ENCODE data around the gene GRPEL1. TPM values are rescaled to one million over a fixed set of nuclear protein-coding genes. Genes with fewer than 3 reads are reported as not detected.
A peak's percentile ranks its signal among the peaks of the same experiment; 100 is the strongest.

Gene GRPEL1
- total and polyA plus RNA-seq, 3 experiments from 2014 or later = 54.8 to 94.5 (median 94.0) TPM

DNA sequence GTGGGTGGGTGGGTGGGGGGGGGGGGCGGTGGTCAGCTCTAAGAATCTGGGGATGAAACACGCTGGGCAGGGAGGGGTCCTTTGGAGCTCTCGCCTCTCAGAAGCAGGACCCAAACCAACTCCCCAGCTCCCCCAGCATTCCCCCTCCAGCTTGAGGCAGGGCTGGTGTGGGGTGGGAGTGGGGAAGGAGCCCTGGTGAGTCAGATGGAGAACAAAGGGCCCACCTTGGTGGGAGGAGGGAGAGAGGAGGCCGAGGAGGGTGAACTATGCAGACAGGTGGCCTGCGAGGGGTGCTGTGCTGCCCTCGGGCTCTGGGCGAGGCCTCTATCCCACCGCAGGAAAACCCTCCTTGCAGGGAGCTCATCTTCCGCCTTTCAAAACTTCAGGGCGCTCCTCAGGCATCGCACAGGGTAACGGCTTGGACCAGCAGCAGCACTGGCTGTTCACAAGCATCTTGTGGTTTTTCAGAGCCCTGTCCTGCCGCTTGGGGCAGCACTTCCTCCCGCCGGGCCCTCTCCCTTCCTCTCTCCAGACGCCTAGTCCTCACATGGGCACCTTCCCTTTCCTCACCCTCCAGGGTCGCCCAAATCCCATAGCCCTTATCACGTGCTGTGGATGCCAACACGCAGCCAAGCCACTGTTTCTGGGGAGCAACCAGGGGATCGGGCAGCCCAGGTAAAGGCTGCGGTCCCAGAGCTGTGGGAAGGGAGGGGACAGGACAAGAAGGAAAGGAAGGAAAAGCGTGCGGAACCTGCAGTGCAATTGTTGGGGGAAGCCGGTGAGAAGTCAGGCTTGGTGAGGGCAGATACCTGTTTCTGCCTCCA, 34.0 kb upstream of the GRPEL1 start:
- Mint-ChIP-seq H3K36me3 (peaks cover 0 to 2% (median 0%) of the 10 kb centered on the region in 3 donors), H3K27me3 (peaks cover 2 to 7% of the 10 kb centered on the region in 2 donors), H3K4me3 (peak overlapping the region; percentile 86 to 97 (median 92)), H3K4me1 (peaks cover 13 to 25% (median 21%) of the 10 kb centered on the region in 3 donors), H3K27ac (peak overlapping the region in 6 of 8 donors; percentile 23 to 92 (median 69)), H3K9me3 (no peaks in the 10 kb centered on the region)
- no peak overlapping the region for H3K27ac ChIP-seq (ENCODE audit: low read depth, low read length)
- no peaks in the 10 kb centered on the region for H3K27me3 ChIP-seq (ENCODE audit: insufficient read depth, low read length, poor library complexity, severe bottlenecking)
- no peaks in the 10 kb centered on the region for H3K36me3 ChIP-seq (ENCODE audit: insufficient read depth, low read length)
- CTCF ChIA-PET = interaction anchor here (0.6 to 1.4 kb wide), 7 partner anchors 14 to 228 kb away, joined by 3 to 5 read pairs (median 4); partner anchors contain the start of gene GRPEL1
- H3K4me3 ChIP-seq (ENCODE audit: low read length) = peak overlapping the region; percentile 60
- POLR2A ChIA-PET = interaction anchor here (0.7 to 1.5 kb wide), 2 partner anchors 34 to 202 kb away, joined by 3 to 4 read pairs; partner anchors contain the start of gene GRPEL1
- peak in 4 of 5 donors; percentile 18 to 62 (median 36) for DNase-seq
- H3K4me1 ChIP-seq (ENCODE audit: insufficient read depth, low read length) = peaks cover 18% of the 10 kb centered on the region
- no peaks in the 10 kb centered on the region for H3K9me3 ChIP-seq (ENCODE audit: low read length)

- no peak overlapping the region for H3K27ac ChIP-seq (ENCODE audit: low read depth, low read length)
- no peaks in the 10 kb centered on the region for H3K9me3 ChIP-seq (ENCODE audit: low read length)
- ChIA-PET CTCF (no interaction called here), POLR2A (no interaction called here)
- Mint-ChIP-seq H3K27me3 (peaks cover 12 to 27% of the 10 kb centered on the region in 2 donors), H3K27ac (no peak overlapping the region), H3K9me3 (peaks cover 0 to 3% (median 0%) of the 10 kb centered on the region in 5 donors), H3K4me1 (peaks cover 0 to under 1% (median under 1%) of the 10 kb centered on the region in 3 donors), H3K36me3 (peaks cover 0 to 4% (median 3%) of the 10 kb centered on the region in 3 donors), H3K4me3 (no peak overlapping the region)
- DNase-seq = no peak
- no peak overlapping the region for H3K4me3 ChIP-seq (ENCODE audit: low read length)
- no peaks in the 10 kb centered on the region for H3K36me3 ChIP-seq (ENCODE audit: insufficient read depth, low read length)
- no peaks in the 10 kb centered on the region for H3K27me3 ChIP-seq (ENCODE audit: insufficient read depth, low read length, poor library complexity, severe bottlenecking)
- H3K4me1 ChIP-seq (ENCODE audit: insufficient read depth, low read length) = peaks cover 2% of the 10 kb centered on the region
Observed at GRCh38 chr4:7096236-7096635, 28.4 kb upstream of the GRPEL1 start.

GRCh38 chr4:7095611-7096155, 27.8 kb upstream of the GRPEL1 start:
- H3K4me1 ChIP-seq (ENCODE audit: insufficient read depth, low read length) = no peaks in the 10 kb centered on the region
- no peaks in the 10 kb centered on the region for H3K36me3 ChIP-seq (ENCODE audit: insufficient read depth, low read length)
- Mint-ChIP-seq H3K9me3 (peaks cover 0 to 3% (median 0%) of the 10 kb centered on the region in 5 donors), H3K27ac (no peak overlapping the region), H3K4me1 (no peaks in the 10 kb centered on the region), H3K36me3 (peaks cover 0 to 4% (median 3%) of the 10 kb centered on the region in 3 donors), H3K27me3 (peaks cover 12 to 31% of the 10 kb centered on the region in 2 donors), H3K4me3 (no peak overlapping the region)
- POLR2A ChIA-PET = no interaction called here
- no peak for DNase-seq
- H3K9me3 ChIP-seq (ENCODE audit: low read length) = no peaks in the 10 kb centered on the region
- no peak overlapping the region for H3K27ac ChIP-seq (ENCODE audit: low read depth, low read length)
- H3K27me3 ChIP-seq (ENCODE audit: insufficient read depth, low read length, poor library complexity, severe bottlenecking) = no peaks in the 10 kb centered on the region
- no peak overlapping the region for H3K4me3 ChIP-seq (ENCODE audit: low read length)
- CTCF ChIA-PET = no interaction called here

GRCh38 chr4:7094916-7095315, 27.1 kb upstream of the GRPEL1 start:
- no peak for DNase-seq
- Mint-ChIP-seq H3K27me3 (peaks cover 12 to 35% of the 10 kb centered on the region in 2 donors), H3K4me1 (no peaks in the 10 kb centered on the region), H3K4me3 (no peak overlapping the region), H3K27ac (no peak overlapping the region), H3K9me3 (peaks cover 0 to 3% (median 0%) of the 10 kb centered on the region in 5 donors), H3K36me3 (peaks cover 0 to 4% (median 3%) of the 10 kb centered on the region in 3 donors)
- Histone ChIP-seq H3K4me1 (ENCODE audit: insufficient read depth, low read length) (no peaks in the 10 kb centered on the region), H3K9me3 (ENCODE audit: low read length) (no peaks in the 10 kb centered on the region), H3K27me3 (ENCODE audit: insufficient read depth, low read length, poor library complexity, severe bottlenecking) (no peaks in the 10 kb centered on the region), H3K36me3 (ENCODE audit: insufficient read depth, low read length) (no peaks in the 10 kb centered on the region), H3K27ac (ENCODE audit: low read depth, low read length) (no peak overlapping the region), H3K4me3 (ENCODE audit: low read length) (no peak overlapping the region)
- ChIA-PET CTCF (interaction anchor here (1.6 kb wide), 1 partner anchor 24 kb away, joined by 5 read pairs; no protein-coding TSS in a partner anchor), POLR2A (no interaction called here)

GRCh38 chr4:7092026-7092425, 24.2 kb upstream of the GRPEL1 start:
- peaks cover 0 to 4% (median 3%) of the 10 kb centered on the region in 3 donors for H3K36me3 Mint-ChIP-seq
- no peaks in the 10 kb centered on the region for H3K4me1 Mint-ChIP-seq
- Histone ChIP-seq H3K9me3 (ENCODE audit: low read length) (no peaks in the 10 kb centered on the region), H3K4me3 (ENCODE audit: low read length) (no peak overlapping the region), H3K4me1 (ENCODE audit: insufficient read depth, low read length) (no peaks in the 10 kb centered on the region), H3K36me3 (ENCODE audit: insufficient read depth, low read length) (no peaks in the 10 kb centered on the region), H3K27ac (ENCODE audit: low read depth, low read length) (no peak overlapping the region), H3K27me3 (ENCODE audit: insufficient read depth, low read length, poor library complexity, severe bottlenecking) (no peaks in the 10 kb centered on the region)
- POLR2A ChIA-PET = no interaction called here
- no peak overlapping the region for H3K27ac Mint-ChIP-seq
- DNase-seq = no peak
- H3K4me3 Mint-ChIP-seq = no peak overlapping the region
- peaks cover 0 to 6% (median 3%) of the 10 kb centered on the region in 5 donors for H3K9me3 Mint-ChIP-seq
- peaks cover 8 to 51% of the 10 kb centered on the region in 2 donors for H3K27me3 Mint-ChIP-seq
- CTCF ChIA-PET = no interaction called here

GRCh38 chr4:7089213-7089986, 21.5 kb upstream of the GRPEL1 start:
- Mint-ChIP-seq H3K27me3 (peaks cover 12 to 69% of the 10 kb centered on the region in 2 donors), H3K4me3 (no peak overlapping the region), H3K9me3 (peaks cover 0 to 9% (median 4%) of the 10 kb centered on the region in 5 donors), H3K27ac (no peak overlapping the region), H3K4me1 (no peaks in the 10 kb centered on the region), H3K36me3 (peaks cover 0 to 9% (median 3%) of the 10 kb centered on the region in 3 donors)
- ChIA-PET CTCF (no interaction called here), POLR2A (interaction anchor here (0.7 kb wide), 1 partner anchor 47 kb away, joined by 3 read pairs; a partner anchor contains a TSS)
- Histone ChIP-seq H3K4me1 (ENCODE audit: insufficient read depth, low read length) (no peaks in the 10 kb centered on the region), H3K4me3 (ENCODE audit: low read length) (no peak overlapping the region), H3K9me3 (ENCODE audit: low read length) (no peaks in the 10 kb centered on the region), H3K27ac (ENCODE audit: low read depth, low read length) (no peak overlapping the region), H3K27me3 (ENCODE audit: insufficient read depth, low read length, poor library complexity, severe bottlenecking) (peaks cover 15% of the 10 kb centered on the region), H3K36me3 (ENCODE audit: insufficient read depth, low read length) (no peaks in the 10 kb centered on the region)
- no peak for DNase-seq

DNA sequence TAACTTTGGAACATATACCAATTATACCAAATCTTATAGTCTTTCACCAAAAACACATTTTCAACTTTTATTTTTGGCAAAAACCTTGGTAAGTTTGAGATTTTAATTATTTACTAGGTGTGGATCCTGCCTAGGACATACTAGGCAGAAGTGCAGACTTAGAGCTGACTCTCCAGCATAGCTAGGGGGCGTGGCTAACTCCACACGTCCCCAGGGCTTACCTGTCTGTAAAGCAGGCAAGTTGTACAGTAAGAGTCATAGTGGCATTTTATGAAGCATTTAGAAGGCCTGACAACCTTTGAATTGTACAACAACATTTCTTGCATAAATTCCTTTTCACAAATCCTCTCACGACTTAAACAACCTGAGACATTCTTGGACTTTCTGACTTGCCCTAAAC, 19.2 kb upstream of the GRPEL1 start:
- no peaks in the 10 kb centered on the region for H3K4me1 ChIP-seq (ENCODE audit: insufficient read depth, low read length)
- peaks cover 27% of the 10 kb centered on the region for H3K27me3 ChIP-seq (ENCODE audit: insufficient read depth, low read length, poor library complexity, severe bottlenecking)
- H3K9me3 ChIP-seq (ENCODE audit: low read length) = no peaks in the 10 kb centered on the region
- Mint-ChIP-seq H3K36me3 (peaks cover 0 to 5% (median 3%) of the 10 kb centered on the region in 3 donors), H3K4me3 (no peak overlapping the region), H3K27me3 (peaks cover 14 to 72% of the 10 kb centered on the region in 2 donors), H3K4me1 (no peaks in the 10 kb centered on the region), H3K27ac (no peak overlapping the region), H3K9me3 (peaks cover 0 to 7% (median 4%) of the 10 kb centered on the region in 5 donors)
- no peak for DNase-seq
- CTCF ChIA-PET = interaction anchor here (1.1 to 1.7 kb wide), 2 partner anchors 16 kb away, joined by 3 to 4 read pairs; no protein-coding TSS in a partner anchor
- no peaks in the 10 kb centered on the region for H3K36me3 ChIP-seq (ENCODE audit: insufficient read depth, low read length)
- H3K27ac ChIP-seq (ENCODE audit: low read depth, low read length) = no peak overlapping the region
- no peak overlapping the region for H3K4me3 ChIP-seq (ENCODE audit: low read length)
- POLR2A ChIA-PET = no interaction called here
